ENCODE measurements around the gene CORIN. TPM values are rescaled to one million over a fixed set of nuclear protein-coding genes. Genes with fewer than 3 reads are reported as not detected.

CORIN gene
- total RNA-seq, 3 donors from 2014 or later, result 1.6 to 6.4 (median 1.6) TPM

- TF ChIP-seq POLR2A (IDR thresholded peaks at IDR 0.05), result no peak
- no peak for TF ChIP-seq POLR2AphosphoS5 (IDR thresholded peaks at IDR 0.05)
- no peak for TF ChIP-seq CTCF (IDR thresholded peaks at IDR 0.05)
- Histone ChIP-seq H3K36me3 (peaks cover 4% of the 10 kb centered on the region), H3K27me3 (no peaks in the 10 kb centered on the region), H3K4me1 (no peaks in the 10 kb centered on the region), H3K9me3 (peaks cover 0 to 13% of the 10 kb centered on the region in 2 donors), H3K27ac (no peak overlapping the region), H3K4me3 (no peak overlapping the region)
- DNase-seq (ENCODE audit: low spot score in 2 of 2), result no peak
- intact Hi-C loops (cut with DNase I; ENCODE audit: low total_unique reads), result no loop called here
Observed at GRCh38 chr4:47744253-47744652, 93.6 kb downstream of the CORIN start.

- no peak for DNase-seq (ENCODE audit: low spot score in 2 of 2)
- H3K4me3 ChIP-seq, result no peak overlapping the region
- H3K27ac ChIP-seq, result no peak overlapping the region
- peaks cover 4% of the 10 kb centered on the region for H3K36me3 ChIP-seq
- H3K9me3 ChIP-seq, result peaks cover 0 to 15% of the 10 kb centered on the region in 2 donors
- TF ChIP-seq POLR2A (IDR thresholded peaks at IDR 0.05), result no peak
- TF ChIP-seq POLR2AphosphoS5 (IDR thresholded peaks at IDR 0.05), result no peak
- TF ChIP-seq CTCF (IDR thresholded peaks at IDR 0.05), result no peak
- H3K4me1 ChIP-seq, result no peaks in the 10 kb centered on the region
- no peaks in the 10 kb centered on the region for H3K27me3 ChIP-seq
- intact Hi-C loops (cut with DNase I; ENCODE audit: low total_unique reads), result no loop called here
Observed at GRCh38 chr4:47741200-47741599, 96.7 kb downstream of the CORIN start.

DNA sequence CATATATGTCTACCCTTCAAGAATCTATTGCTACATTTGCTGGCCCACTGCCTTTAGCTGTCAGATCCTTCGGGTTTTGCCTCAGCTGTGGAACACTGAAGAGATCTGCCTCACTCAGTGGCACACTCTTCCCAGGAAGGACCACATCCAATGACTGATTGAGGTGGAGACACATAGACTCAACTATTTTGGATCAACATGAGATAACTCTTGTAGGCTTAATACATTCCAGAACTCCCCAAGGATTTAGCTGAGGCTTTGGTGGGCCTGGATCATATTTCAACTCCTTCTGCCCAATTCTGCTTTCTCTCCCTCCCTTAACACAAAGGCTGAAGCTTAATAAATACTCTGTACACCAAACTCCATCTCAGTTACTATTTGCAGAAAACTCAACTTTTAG is 100.5 kb downstream of the CORIN start:
- no peak for DNase-seq (ENCODE audit: low spot score in 2 of 2)
- H3K4me1 ChIP-seq, result no peaks in the 10 kb centered on the region
- no peak overlapping the region for H3K4me3 ChIP-seq
- peaks cover under 1% of the 10 kb centered on the region for H3K36me3 ChIP-seq
- no peak for TF ChIP-seq POLR2A (IDR thresholded peaks at IDR 0.05)
- no peak for TF ChIP-seq CTCF (IDR thresholded peaks at IDR 0.05)
- TF ChIP-seq POLR2AphosphoS5 (IDR thresholded peaks at IDR 0.05), result no peak
- intact Hi-C loops (cut with DNase I; ENCODE audit: low total_unique reads), result no loop called here
- no peak overlapping the region for H3K27ac ChIP-seq
- H3K27me3 ChIP-seq, result no peaks in the 10 kb centered on the region
- H3K9me3 ChIP-seq, result peaks cover 0 to 15% of the 10 kb centered on the region in 2 donors

DNA sequence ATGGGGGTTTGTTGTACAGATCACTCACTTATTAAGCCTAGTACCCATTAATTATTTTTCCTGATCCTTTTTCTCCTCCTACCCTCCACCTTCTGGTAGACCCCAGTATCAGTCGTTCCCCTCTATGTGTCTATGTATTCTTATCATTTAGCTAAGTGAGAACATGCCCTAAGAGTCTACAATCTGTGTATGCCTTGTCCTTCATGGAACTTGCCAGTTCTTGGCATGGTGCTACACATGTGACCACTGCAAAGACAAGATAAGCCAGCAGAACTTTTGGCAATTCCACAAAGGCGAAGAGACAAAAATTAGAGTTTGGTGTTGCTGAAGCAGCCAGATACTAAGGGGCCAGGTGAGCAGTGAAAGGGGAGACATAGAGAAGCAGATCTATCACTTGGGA is 101.3 kb downstream of the CORIN start:
- Histone ChIP-seq H3K27me3 (no peaks in the 10 kb centered on the region), H3K4me3 (no peak overlapping the region), H3K36me3 (no peaks in the 10 kb centered on the region), H3K27ac (no peak overlapping the region), H3K9me3 (peaks cover 0 to 15% of the 10 kb centered on the region in 2 donors), H3K4me1 (no peaks in the 10 kb centered on the region)
- no peak for DNase-seq (ENCODE audit: low spot score in 2 of 2)
- intact Hi-C loops (cut with DNase I; ENCODE audit: low total_unique reads), result no loop called here
- TF ChIP-seq POLR2A (IDR thresholded peaks at IDR 0.05) (no peak), CTCF (IDR thresholded peaks at IDR 0.05) (no peak), POLR2AphosphoS5 (IDR thresholded peaks at IDR 0.05) (no peak)

GRCh38 chr4:47736146-47736545 is 101.7 kb downstream of the CORIN start:
- no peak overlapping the region for H3K27ac ChIP-seq
- no peaks in the 10 kb centered on the region for H3K4me1 ChIP-seq
- peaks cover 0 to 15% of the 10 kb centered on the region in 2 donors for H3K9me3 ChIP-seq
- no peak for DNase-seq (ENCODE audit: low spot score in 2 of 2)
- no peaks in the 10 kb centered on the region for H3K36me3 ChIP-seq
- peaks cover 0 to 4% of the 10 kb centered on the region in 2 donors for H3K27me3 ChIP-seq
- no peak overlapping the region for H3K4me3 ChIP-seq
- intact Hi-C loops (cut with DNase I; ENCODE audit: low total_unique reads), result no loop called here
- no peak for TF ChIP-seq CTCF (IDR thresholded peaks at IDR 0.05)
- TF ChIP-seq POLR2A (IDR thresholded peaks at IDR 0.05), result no peak
- TF ChIP-seq POLR2AphosphoS5 (IDR thresholded peaks at IDR 0.05), result no peak

All from breast epithelium (tissue), 4 donors.